ENCODE measurements around the gene KCTD13. TPM values are rescaled to one million over a fixed set of nuclear protein-coding genes. Genes with fewer than 3 reads are reported as not detected.

Gene KCTD13, protein sequence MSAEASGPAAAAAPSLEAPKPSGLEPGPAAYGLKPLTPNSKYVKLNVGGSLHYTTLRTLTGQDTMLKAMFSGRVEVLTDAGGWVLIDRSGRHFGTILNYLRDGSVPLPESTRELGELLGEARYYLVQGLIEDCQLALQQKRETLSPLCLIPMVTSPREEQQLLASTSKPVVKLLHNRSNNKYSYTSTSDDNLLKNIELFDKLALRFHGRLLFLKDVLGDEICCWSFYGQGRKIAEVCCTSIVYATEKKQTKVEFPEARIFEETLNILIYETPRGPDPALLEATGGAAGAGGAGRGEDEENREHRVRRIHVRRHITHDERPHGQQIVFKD
- polyA plus RNA-seq: 30.4 TPM
- long read RNA-seq, donor 1, partial matches to known transcripts: 136 of 194 reads
- long read RNA-seq, donor 1, other reads (novel, unspliced or antisense): 56 of 194 reads
- long read RNA-seq, donor 2, full-length matches to known transcripts: 7 of 564 reads
- long read RNA-seq, donor 2, partial matches to known transcripts: 361 of 564 reads
- long read RNA-seq, donor 2, other reads (novel, unspliced or antisense): 196 of 564 reads
- long read RNA-seq, donor 3: 0 reads
- long read RNA-seq, donor 4, partial matches to known transcripts: 0 of 4 reads
- long read RNA-seq, donor 4, other reads (novel, unspliced or antisense): 0 of 4 reads
- long read RNA-seq, donor 5, full-length matches to known transcripts: 5 of 5 reads
- long read RNA-seq, donor 5, partial matches to known transcripts: 0 of 5 reads
- long read RNA-seq, donor 5, other reads (novel, unspliced or antisense): 0 of 5 reads
- long read RNA-seq, donor 6, full-length matches to known transcripts: 5 of 5 reads
- long read RNA-seq, donor 6, partial matches to known transcripts: 0 of 5 reads
- long read RNA-seq, donor 6, other reads (novel, unspliced or antisense): 0 of 5 reads
- long read RNA-seq, donor 7, partial matches to known transcripts: 0 of 3 reads
- long read RNA-seq, donor 7, other reads (novel, unspliced or antisense): 0 of 3 reads
- long read RNA-seq, donor 8, partial matches to known transcripts: 0 of 3 reads
- long read RNA-seq, donor 8, other reads (novel, unspliced or antisense): 0 of 3 reads
- long read RNA-seq, donor 9, full-length matches to known transcripts: 3 of 3 reads
- long read RNA-seq, donor 9, partial matches to known transcripts: 0 of 3 reads
- long read RNA-seq, donor 9, other reads (novel, unspliced or antisense): 0 of 3 reads
- long read RNA-seq, donor 10, full-length matches to known transcripts: 9 of 30 reads
- long read RNA-seq, donor 10, partial matches to known transcripts: 21 of 30 reads
- long read RNA-seq, donor 10, other reads (novel, unspliced or antisense): 0 of 30 reads
- long read RNA-seq, donor 11, partial matches to known transcripts: 13 of 14 reads
- long read RNA-seq, donor 11, other reads (novel, unspliced or antisense): 0 of 14 reads

DNA sequence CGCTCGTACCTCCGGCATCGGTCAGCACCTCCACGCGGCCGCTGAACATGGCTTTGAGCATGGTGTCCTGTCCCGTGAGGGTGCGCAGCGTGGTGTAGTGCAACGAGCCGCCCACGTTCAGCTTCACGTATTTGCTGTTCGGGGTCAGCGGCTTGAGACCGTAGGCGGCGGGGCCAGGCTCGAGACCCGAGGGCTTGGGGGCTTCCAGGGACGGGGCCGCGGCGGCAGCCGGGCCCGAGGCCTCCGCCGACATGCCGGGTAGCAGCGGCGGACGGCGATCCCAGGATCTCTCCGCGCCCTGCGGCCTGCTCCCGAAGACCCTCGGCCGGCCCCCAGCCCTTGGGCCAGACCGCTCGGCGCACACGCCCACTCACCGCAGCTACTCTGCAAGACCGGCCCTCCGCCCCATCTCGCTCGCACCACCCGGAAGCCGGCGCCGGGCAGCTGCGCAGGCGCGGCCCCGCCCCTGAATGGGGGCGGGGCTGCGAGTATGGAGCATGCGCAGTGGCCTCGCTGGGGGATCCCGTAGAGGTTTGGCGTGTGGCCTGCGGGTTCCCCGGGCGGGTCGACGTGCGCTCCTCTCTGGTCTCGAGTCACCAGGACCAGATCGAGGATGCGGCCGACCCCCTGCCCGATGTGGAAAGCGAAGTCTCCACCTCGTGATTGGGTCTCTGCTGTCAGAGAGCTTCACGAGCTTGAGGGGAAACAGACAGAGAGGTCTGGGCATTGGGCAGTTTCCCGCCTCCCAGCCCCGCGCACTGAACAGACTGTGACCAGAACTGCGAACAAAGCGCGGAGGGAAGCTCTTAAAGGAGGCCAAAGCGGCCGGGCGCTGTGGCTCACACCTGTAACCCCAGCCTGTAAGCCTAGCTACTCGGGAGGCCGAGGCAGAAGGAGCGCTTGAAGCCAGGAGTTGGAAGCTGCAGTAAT, at the start of gene KCTD13:
KCTD13 (minus strand) TSS at position 446 of the 930 bp plus-strand sequence; CDS start at position 253, 193 bp downstream.
- H3K27ac ChIP-seq (ENCODE audit: low read length): peak within 1 kb of the TSS; percentile 98
- no CpG with 5 or more reads among the region's 89 CpGs for WGBS (ENCODE audit: insufficient coverage, low lambda C conversion rate)
- H3K4me3 ChIP-seq (ENCODE audit: low read length): peak within 1 kb of the TSS; percentile 90
- peaks cover 18% of the 10 kb centered on the region for H3K4me1 ChIP-seq (ENCODE audit: control insufficient read depth, insufficient read depth, low read length)
- H3K36me3 ChIP-seq (ENCODE audit: control insufficient read depth, insufficient read depth, low read length): peaks cover 17% of the 10 kb centered on the region
- no peaks in the 10 kb centered on the region for H3K27me3 ChIP-seq (ENCODE audit: control insufficient read depth, insufficient read depth, low read length)
- H3K9me3 ChIP-seq (ENCODE audit: control insufficient read depth, low read depth, low read length): no peaks in the 10 kb centered on the region
- peak; percentile 71 to 86 for DNase-seq

DNA sequence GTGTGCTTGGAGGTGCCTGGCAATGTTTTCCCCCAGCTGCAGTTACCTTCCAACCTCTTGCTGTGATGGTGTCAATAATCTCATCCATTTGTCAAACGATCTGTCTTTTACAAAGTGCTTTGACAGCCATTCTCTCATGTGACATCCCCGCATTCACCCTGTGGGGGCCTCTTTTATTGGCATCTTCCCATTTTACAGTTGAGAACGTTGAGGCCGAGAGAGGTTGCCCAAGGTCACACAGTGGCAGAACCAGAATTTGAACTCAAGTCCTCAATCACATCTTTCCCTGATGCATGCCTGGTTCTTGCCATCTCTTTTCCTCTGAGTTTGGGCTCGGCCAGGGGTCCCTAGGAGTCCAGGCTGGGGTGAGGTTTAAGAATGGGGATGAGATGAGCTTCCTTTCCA, 49.1 kb upstream of the KCTD13 start:
- no peaks in the 10 kb centered on the region for H3K27me3 ChIP-seq (ENCODE audit: control insufficient read depth, insufficient read depth, low read length)
- H3K9me3 ChIP-seq (ENCODE audit: control insufficient read depth, low read depth, low read length): no peaks in the 10 kb centered on the region
- WGBS (ENCODE audit: insufficient coverage, low lambda C conversion rate): no CpG with 5 or more reads among the region's 5 CpGs
- H3K4me1 ChIP-seq (ENCODE audit: control insufficient read depth, insufficient read depth, low read length): peaks cover 16% of the 10 kb centered on the region
- DNase-seq: no peak
- peaks cover 34% of the 10 kb centered on the region for H3K36me3 ChIP-seq (ENCODE audit: control insufficient read depth, insufficient read depth, low read length)
- no peak overlapping the region for H3K27ac ChIP-seq (ENCODE audit: low read length)
- H3K4me3 ChIP-seq (ENCODE audit: low read length): peak overlapping the region; percentile 96

DNA sequence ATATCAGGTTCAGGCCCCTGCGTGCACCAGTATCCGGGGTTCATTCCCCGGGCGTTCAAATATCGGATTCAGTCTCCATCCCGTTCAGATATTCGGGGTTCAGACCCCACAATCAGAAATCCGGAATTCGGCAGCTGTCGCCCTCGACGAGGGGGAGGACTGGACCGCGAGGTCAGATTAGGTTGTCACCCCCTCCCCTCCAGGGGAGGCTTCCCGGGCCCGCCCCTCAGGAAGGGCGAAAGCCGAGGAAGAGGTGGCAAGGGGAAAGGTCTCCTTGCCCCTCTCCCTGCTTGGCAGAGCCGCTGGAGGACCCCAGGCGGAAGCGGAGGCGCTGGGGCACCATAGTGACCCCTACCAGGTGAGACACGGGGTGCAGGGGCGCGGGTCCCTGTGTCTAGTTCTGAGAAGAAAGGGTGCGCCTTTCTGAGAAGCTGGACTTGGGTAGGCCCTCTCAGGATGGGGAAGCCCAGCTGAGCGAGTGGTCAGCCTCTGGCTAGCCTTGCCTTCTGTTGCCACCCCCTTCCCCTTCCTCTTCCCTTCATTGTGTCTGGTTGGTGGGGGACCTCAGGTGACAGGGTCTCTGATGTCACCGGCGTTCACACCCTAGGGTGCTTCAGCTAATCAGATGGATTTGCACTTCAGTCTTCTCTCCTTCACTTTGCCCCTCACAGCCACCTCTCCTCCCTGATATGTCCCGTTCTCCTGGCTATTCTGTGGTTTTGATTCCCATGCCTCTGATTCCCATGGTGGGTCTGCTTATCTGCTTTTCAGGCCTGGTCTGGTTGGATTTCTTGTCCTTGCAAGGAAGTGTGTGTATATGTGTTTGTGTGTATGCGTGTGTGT, 48.5 kb upstream of the KCTD13 start:
- Histone ChIP-seq H3K27me3 (ENCODE audit: control insufficient read depth, insufficient read depth, low read length) (no peaks in the 10 kb centered on the region), H3K4me3 (ENCODE audit: low read length) (peak overlapping the region; percentile 96), H3K4me1 (ENCODE audit: control insufficient read depth, insufficient read depth, low read length) (peaks cover 16% of the 10 kb centered on the region), H3K27ac (ENCODE audit: low read length) (peak overlapping the region; percentile 92), H3K9me3 (ENCODE audit: control insufficient read depth, low read depth, low read length) (no peaks in the 10 kb centered on the region), H3K36me3 (ENCODE audit: control insufficient read depth, insufficient read depth, low read length) (peaks cover 31% of the 10 kb centered on the region)
- whole genome bisulfite sequencing (ENCODE audit: insufficient coverage, low lambda C conversion rate): no CpG with 5 or more reads among the region's 31 CpGs
- peak in 1 of 2 donors; percentile 55 for DNase-seq

DNA sequence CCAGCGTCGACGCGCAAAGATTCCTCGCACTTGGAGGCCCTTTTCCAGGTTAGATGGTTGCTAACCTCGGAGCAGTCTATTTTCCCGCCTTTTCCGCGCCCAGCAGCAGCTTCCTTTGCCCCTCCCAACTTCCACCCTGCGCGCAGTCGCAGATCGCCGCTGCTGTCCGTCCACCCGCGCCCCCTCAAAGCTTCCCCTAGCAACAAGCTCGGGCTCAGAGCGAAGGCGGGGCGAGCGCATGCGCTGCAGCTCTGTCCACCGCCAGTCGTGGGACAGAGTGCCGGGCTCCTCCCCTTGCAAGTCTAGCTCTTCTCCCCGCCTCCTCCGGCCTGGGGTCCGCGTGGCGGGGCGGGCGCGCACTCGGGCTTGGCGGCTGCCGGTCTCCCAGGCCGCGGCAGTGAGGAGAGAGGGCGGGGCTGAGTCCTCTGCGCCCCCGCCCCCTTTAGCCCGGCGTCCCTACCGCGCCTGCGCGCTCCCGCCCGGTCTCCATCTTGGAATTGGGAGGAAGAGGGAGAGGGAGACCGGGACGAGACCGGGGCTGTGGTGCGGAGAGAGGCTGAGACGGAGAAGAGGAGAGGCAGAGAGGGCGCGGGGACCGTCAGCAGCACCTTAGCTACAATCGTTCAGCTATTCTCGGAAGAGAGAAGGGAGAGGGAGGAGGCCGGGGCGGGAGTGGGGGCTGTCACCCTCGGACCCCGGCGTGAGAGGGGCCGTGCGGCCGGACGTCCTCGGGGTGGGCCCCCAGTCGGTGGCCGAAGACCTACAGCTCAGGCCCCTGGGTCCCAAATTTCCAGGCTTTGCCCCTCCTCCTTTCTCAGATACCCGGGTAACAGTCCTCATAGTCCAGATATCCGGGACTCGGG, 47.6 kb upstream of the KCTD13 start, which contains the start of gene TAOK2:
TAOK2 (plus strand) TSS at position 485 of the 863 bp plus-strand sequence. CDS start 3,905 bp downstream, outside the sequence.
- H3K36me3 ChIP-seq (ENCODE audit: control insufficient read depth, insufficient read depth, low read length): peaks cover 27% of the 10 kb centered on the region
- no CpG with 5 or more reads among the region's 75 CpGs for WGBS (ENCODE audit: insufficient coverage, low lambda C conversion rate)
- no peaks in the 10 kb centered on the region for H3K9me3 ChIP-seq (ENCODE audit: control insufficient read depth, low read depth, low read length)
- H3K4me1 ChIP-seq (ENCODE audit: control insufficient read depth, insufficient read depth, low read length): peaks cover 16% of the 10 kb centered on the region
- peak within 1 kb of the TSS; percentile 92 for H3K27ac ChIP-seq (ENCODE audit: low read length)
- DNase-seq: peak; percentile 99 to 100
- peak within 1 kb of the TSS; percentile 96 for H3K4me3 ChIP-seq (ENCODE audit: low read length)
- H3K27me3 ChIP-seq (ENCODE audit: control insufficient read depth, insufficient read depth, low read length): no peaks in the 10 kb centered on the region

DNA sequence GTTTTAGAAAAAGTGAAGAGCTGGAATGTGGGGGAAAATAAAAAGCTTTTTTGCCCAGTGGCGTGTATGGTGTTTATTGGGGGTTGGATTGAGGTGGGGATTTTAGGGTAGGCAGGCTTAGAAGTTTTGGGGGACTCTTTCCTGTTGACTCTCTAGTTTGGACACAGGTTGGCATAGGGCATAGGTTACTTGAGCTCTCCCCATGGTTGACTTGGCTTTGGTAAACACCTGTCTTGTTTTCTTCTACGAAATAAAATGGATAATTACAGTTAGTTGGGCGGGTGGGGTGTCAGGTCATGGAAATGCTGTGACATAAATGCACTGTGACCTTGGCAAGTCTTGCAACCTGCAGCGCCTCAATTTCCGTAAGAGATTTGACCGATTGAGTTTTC, 47.0 kb upstream of the KCTD13 start:
- no peak for DNase-seq
- no CpG with 5 or more reads among the region's 6 CpGs for WGBS (ENCODE audit: insufficient coverage, low lambda C conversion rate)
- Histone ChIP-seq H3K9me3 (ENCODE audit: control insufficient read depth, low read depth, low read length) (no peaks in the 10 kb centered on the region), H3K27ac (ENCODE audit: low read length) (peak overlapping the region; percentile 6), H3K36me3 (ENCODE audit: control insufficient read depth, insufficient read depth, low read length) (peaks cover 27% of the 10 kb centered on the region), H3K4me1 (ENCODE audit: control insufficient read depth, insufficient read depth, low read length) (peaks cover 16% of the 10 kb centered on the region), H3K27me3 (ENCODE audit: control insufficient read depth, insufficient read depth, low read length) (no peaks in the 10 kb centered on the region), H3K4me3 (ENCODE audit: low read length) (no peak overlapping the region)

DNA sequence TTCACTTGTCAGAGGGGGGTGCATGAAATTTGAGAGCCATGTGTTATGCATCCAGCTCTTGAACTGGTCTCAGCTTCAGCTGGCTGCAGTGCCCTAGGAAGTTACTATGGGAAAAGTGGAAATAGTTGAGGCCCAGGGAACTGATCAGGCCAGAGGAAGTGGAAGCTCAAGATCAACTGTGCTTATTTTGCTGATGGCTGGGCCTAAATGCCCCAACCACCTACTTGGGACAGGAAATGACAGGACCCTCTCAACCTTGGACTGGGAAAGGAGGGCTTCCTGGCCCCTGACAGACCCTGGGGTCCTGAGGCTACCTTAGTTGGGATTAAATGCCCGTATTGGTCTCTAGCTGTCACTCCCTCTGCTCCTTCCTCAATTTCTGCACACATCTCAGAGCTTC, 46.5 kb upstream of the KCTD13 start:
- H3K4me1 ChIP-seq (ENCODE audit: control insufficient read depth, insufficient read depth, low read length): peaks cover 16% of the 10 kb centered on the region
- H3K27ac ChIP-seq (ENCODE audit: low read length): no peak overlapping the region
- no peak for DNase-seq
- no peaks in the 10 kb centered on the region for H3K9me3 ChIP-seq (ENCODE audit: control insufficient read depth, low read depth, low read length)
- H3K36me3 ChIP-seq (ENCODE audit: control insufficient read depth, insufficient read depth, low read length): peaks cover 24% of the 10 kb centered on the region
- no peaks in the 10 kb centered on the region for H3K27me3 ChIP-seq (ENCODE audit: control insufficient read depth, insufficient read depth, low read length)
- H3K4me3 ChIP-seq (ENCODE audit: low read length): no peak overlapping the region
- no CpG with 5 or more reads among the region's 1 CpG for WGBS (ENCODE audit: insufficient coverage, low lambda C conversion rate)

DNA sequence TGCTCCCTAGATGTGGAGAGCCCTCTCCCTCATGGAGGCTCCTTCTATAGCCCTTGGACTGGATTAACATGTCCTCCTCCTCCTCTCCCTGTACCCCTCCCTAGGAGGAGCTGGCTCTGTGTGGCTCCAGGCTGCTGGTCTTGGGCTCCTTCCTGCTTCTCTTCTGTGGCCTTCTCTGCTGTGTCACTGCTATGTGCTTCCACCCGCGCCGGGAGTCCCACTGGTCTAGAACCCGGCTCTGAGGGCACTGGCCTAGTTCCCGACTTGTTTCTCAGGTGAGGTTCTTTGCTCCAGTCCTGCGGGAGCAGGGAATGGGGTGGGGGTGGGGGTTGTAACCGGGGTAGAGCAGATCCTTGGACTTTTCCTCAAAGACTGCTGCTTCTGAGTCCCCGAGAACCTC, 45.3 kb upstream of the KCTD13 start:
- no peak overlapping the region for H3K4me3 ChIP-seq (ENCODE audit: low read length)
- H3K36me3 ChIP-seq (ENCODE audit: control insufficient read depth, insufficient read depth, low read length): peaks cover 23% of the 10 kb centered on the region
- H3K27me3 ChIP-seq (ENCODE audit: control insufficient read depth, insufficient read depth, low read length): no peaks in the 10 kb centered on the region
- 100% methylated on average over 1 of the region's 8 CpGs for WGBS (ENCODE audit: insufficient coverage, low lambda C conversion rate)
- H3K9me3 ChIP-seq (ENCODE audit: control insufficient read depth, low read depth, low read length): no peaks in the 10 kb centered on the region
- no peak overlapping the region for H3K27ac ChIP-seq (ENCODE audit: low read length)
- H3K4me1 ChIP-seq (ENCODE audit: control insufficient read depth, insufficient read depth, low read length): peaks cover 16% of the 10 kb centered on the region
- DNase-seq: no peak

DNA sequence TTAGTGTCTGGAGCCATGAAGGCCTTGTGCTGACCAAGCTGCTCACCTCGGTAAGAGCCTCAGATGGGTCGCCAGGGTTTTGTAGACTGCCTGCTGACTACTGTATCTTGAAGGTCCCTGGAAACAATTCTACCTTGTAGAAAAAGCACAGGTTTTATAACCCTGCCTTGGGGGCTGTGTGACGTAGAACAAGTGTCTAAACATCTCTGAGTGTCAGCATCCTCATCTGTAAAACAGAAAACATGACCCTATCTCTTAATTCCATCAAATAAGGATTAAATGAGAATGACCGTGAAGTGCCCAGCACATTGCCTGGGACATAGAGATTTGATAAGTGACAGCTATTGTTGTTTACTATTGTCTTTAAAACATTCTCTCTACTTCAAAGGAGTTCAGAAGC, 42.2 kb upstream of the KCTD13 start:
- 100% methylated on average over 1 of the region's 4 CpGs for WGBS (ENCODE audit: insufficient coverage, low lambda C conversion rate)
- Histone ChIP-seq H3K27ac (ENCODE audit: low read length) (no peak overlapping the region), H3K4me1 (ENCODE audit: control insufficient read depth, insufficient read depth, low read length) (peaks cover 9% of the 10 kb centered on the region), H3K27me3 (ENCODE audit: control insufficient read depth, insufficient read depth, low read length) (no peaks in the 10 kb centered on the region), H3K9me3 (ENCODE audit: control insufficient read depth, low read depth, low read length) (no peaks in the 10 kb centered on the region), H3K36me3 (ENCODE audit: control insufficient read depth, insufficient read depth, low read length) (peaks cover 31% of the 10 kb centered on the region), H3K4me3 (ENCODE audit: low read length) (no peak overlapping the region)
- DNase-seq: no peak

All from large intestine (tissue), 12 donors.